SH-SY5Y (cell line): ENCODE data around the gene PRUNE1.

Experiments used
- GATA2 ChIP-seq: IDR thresholded peaks from 2 replicates; pipeline ENCODE4 v1.6.1; 2011; ENCODE audit warnings: mild to moderate bottlenecking, low read depth, low read length
- GATA3 ChIP-seq: IDR thresholded peaks from 2 replicates; pipeline ENCODE4 v1.6.1; 2011; ENCODE audit warnings: low read depth, mild to moderate bottlenecking, low read length, moderate library complexity

DNA sequence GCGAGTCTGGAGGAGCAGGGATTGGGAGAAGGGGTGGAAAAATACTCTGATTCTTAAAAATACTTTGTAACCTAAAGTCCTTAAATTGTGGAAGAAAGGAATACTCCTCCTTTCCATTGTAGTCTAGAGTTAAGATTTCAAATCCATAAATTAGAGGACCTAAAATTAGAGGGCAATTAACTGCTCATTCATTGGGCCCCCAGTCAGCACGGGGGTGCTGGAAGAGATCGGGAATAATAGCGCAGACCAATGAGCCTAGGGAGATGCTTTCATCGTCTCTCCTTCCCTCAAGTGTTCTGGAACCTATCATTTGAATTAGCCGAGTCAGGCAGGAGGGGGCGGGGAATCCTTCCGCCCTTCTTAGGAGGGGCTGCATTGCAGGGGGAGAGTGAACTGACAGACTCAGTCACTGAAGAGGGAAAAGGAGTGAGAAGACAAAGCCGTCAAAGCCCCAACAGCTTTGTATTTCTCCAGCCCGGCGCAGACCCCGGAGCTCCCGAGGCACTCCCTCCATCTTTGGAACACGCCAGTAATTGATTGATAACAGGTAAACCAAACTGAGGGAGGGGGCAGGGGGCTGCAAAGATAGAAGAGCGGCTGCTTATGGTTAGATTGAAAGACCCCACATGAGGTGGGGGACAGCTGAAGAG, 51.9 kb downstream of the PRUNE1 start, which contains the start of gene MLLT11:
- 0 out of 2 replicates have a peak, but pooled peaks have one; percentile 15 for TF ChIP-seq GATA2
- TF ChIP-seq GATA3, result no peak
